ENCODE results near the gene THYN1.

DNA sequence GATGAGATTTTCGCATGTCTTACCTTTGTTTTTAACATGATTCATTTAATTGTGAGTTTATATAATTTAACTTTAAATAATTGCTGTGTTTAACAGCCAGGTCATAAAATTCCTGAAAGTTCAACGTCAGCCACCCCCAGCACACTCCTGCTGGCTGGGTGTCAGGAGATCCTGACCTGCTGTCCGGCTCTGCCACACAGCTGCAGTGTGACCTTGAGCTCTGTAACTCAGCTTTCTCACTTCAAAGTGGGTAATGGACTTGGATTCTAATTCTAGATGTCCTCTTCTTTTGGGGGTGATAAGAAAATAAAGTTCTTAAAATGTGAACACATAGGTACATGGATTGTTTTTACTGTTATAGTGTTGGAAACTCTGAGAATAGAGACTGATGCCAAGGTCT, 17.8 kb downstream of the THYN1 start:
- TF ChIP-seq RARB (CRISPR knock-in tag; IDR thresholded peaks at IDR 0.05) (no peak), ZFP30 (CRISPR knock-in tag; IDR thresholded peaks at IDR 0.05) (no peak), ZC3H10 (CRISPR knock-in tag; IDR thresholded peaks at IDR 0.05) (no peak), ZFP3 (CRISPR knock-in tag; IDR thresholded peaks at IDR 0.05) (no peak), PPARA (CRISPR knock-in tag; IDR thresholded peaks at IDR 0.05; ENCODE audit: borderline replicate concordance) (no peak), ZNF565 (CRISPR knock-in tag; conservative IDR thresholded peaks at IDR 0.05; ENCODE audit: low read depth) (no peak), ARNTL (CRISPR knock-in tag; IDR thresholded peaks at IDR 0.05; ENCODE audit: borderline replicate concordance, low read depth) (no peak)
- TF ChIP-seq, protein P1, sequence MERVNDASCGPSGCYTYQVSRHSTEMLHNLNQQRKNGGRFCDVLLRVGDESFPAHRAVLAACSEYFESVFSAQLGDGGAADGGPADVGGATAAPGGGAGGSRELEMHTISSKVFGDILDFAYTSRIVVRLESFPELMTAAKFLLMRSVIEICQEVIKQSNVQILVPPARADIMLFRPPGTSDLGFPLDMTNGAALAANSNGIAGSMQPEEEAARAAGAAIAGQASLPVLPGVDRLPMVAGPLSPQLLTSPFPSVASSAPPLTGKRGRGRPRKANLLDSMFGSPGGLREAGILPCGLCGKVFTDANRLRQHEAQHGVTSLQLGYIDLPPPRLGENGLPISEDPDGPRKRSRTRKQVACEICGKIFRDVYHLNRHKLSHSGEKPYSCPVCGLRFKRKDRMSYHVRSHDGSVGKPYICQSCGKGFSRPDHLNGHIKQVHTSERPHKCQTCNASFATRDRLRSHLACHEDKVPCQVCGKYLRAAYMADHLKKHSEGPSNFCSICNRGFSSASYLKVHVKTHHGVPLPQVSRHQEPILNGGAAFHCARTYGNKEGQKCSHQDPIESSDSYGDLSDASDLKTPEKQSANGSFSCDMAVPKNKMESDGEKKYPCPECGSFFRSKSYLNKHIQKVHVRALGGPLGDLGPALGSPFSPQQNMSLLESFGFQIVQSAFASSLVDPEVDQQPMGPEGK (CRISPR knock-in tag; IDR thresholded peaks at IDR 0.05; ENCODE audit: borderline replicate concordance) = no peak

Data from SK-N-SH treated with all-trans-retinoic acid at 6 μM for 48 hours (cell line).